Left ventricle myocardium inferior (tissue), 1 donor: Measurements from ENCODE around the gene KIF15. TPM values are rescaled to one million over a fixed set of nuclear protein-coding genes. Genes with fewer than 3 reads are reported as not detected.

Experiments
- DNase-seq: peaks from one replicate; pipeline ENCODE4 v3.0.0-alpha.2; 2020
- H3K27ac ChIP-seq: fragments of 200-600 bp; replicated peaks from 2 replicates; pipeline ENCODE4 v1.8.0; 2021
- H3K27me3 ChIP-seq: fragments of 200-600 bp; 2 replicates; pipeline ENCODE4 v1.8.0; 2021; ENCODE audit warnings: low read depth
- H3K36me3 ChIP-seq: fragments of 200-600 bp; 2 replicates; pipeline ENCODE4 v1.8.0; 2021
- H3K4me1 ChIP-seq: fragments of 200-600 bp; 2 replicates; pipeline ENCODE4 v1.8.0; 2021
- H3K4me3 ChIP-seq: fragments of 200-600 bp; 2 replicates; pipeline ENCODE4 v1.8.0; 2021; ENCODE audit warnings: mild to moderate bottlenecking, moderate library complexity
- H3K9me3 ChIP-seq: fragments of 200-600 bp; replicated peaks from 2 replicates; pipeline ENCODE4 v1.8.0; 2021
- CTCF ChIP-seq: fragments of 200-600 bp; IDR thresholded peaks from 2 replicates; pipeline ENCODE4 v1.8.0; 2021; ENCODE audit warnings: antibody characterized with exemption, mild to moderate bottlenecking, borderline replicate concordance
- intact Hi-C: fragments of 100-400 bp; cut with micrococcal nuclease; formaldehyde crosslinking; loops from one replicate; pipeline ENCODE4 v1.11.0; 2022
- total RNA-seq: library from RNA; stranded (reverse); fragmentation: NEBNext Ultra II Directional; extraction: Animal tissue kit (Norgen Biotek cat#: 25700); gene quantifications from one replicate; pipeline ENCODE4 v1.2.1, GENCODE V29; 2021
- donor health status: DM: no; HTN: yes; CAD: no; lungs with severe emphysema.

The KIF15 gene
- total RNA-seq, 1 donor from 2014 or later = 0.85 TPM

- no peak overlapping the region for H3K4me3 ChIP-seq
- H3K27ac ChIP-seq = no peak overlapping the region
- H3K4me1 ChIP-seq = no peaks in the 10 kb centered on the region
- no peak for DNase-seq
- intact Hi-C loops = no loop called here
- H3K9me3 ChIP-seq = no peaks in the 10 kb centered on the region
- no peaks in the 10 kb centered on the region for H3K36me3 ChIP-seq
- peaks cover 36% of the 10 kb centered on the region for H3K27me3 ChIP-seq
- no peak for TF ChIP-seq CTCF
Measured at GRCh38 chr3:44890258-44890657, 128.7 kb downstream of the KIF15 start.

- no peaks in the 10 kb centered on the region for H3K4me1 ChIP-seq
- H3K9me3 ChIP-seq = no peaks in the 10 kb centered on the region
- no peak overlapping the region for H3K27ac ChIP-seq
- no peak overlapping the region for H3K4me3 ChIP-seq
- no peak for DNase-seq
- no peak for TF ChIP-seq CTCF
- no peaks in the 10 kb centered on the region for H3K36me3 ChIP-seq
- H3K27me3 ChIP-seq = peaks cover 31% of the 10 kb centered on the region
- intact Hi-C loops = no loop called here
Measured at GRCh38 chr3:44890852-44891251, 129.3 kb downstream of the KIF15 start.

- TF ChIP-seq CTCF = no peak
- H3K27ac ChIP-seq = no peak overlapping the region
- no peaks in the 10 kb centered on the region for H3K36me3 ChIP-seq
- H3K27me3 ChIP-seq = peaks cover 18% of the 10 kb centered on the region
- DNase-seq = no peak
- H3K4me3 ChIP-seq = no peak overlapping the region
- intact Hi-C loops = no loop called here
- no peaks in the 10 kb centered on the region for H3K4me1 ChIP-seq
- no peaks in the 10 kb centered on the region for H3K9me3 ChIP-seq
Measured at GRCh38 chr3:44892689-44893088, 131.1 kb downstream of the KIF15 start.

- no peaks in the 10 kb centered on the region for H3K9me3 ChIP-seq
- H3K27ac ChIP-seq = no peak overlapping the region
- no peak overlapping the region for H3K4me3 ChIP-seq
- intact Hi-C loops = no loop called here
- TF ChIP-seq CTCF = no peak
- DNase-seq = no peak
- no peaks in the 10 kb centered on the region for H3K36me3 ChIP-seq
- H3K27me3 ChIP-seq = peaks cover 18% of the 10 kb centered on the region
- no peaks in the 10 kb centered on the region for H3K4me1 ChIP-seq
Measured at GRCh38 chr3:44893097-44893496, 131.5 kb downstream of the KIF15 start.

GRCh38 chr3:44894485-44894884, 132.9 kb downstream of the KIF15 start:
- no peaks in the 10 kb centered on the region for H3K4me1 ChIP-seq
- no peaks in the 10 kb centered on the region for H3K36me3 ChIP-seq
- H3K27ac ChIP-seq = no peak overlapping the region
- H3K4me3 ChIP-seq = no peak overlapping the region
- H3K27me3 ChIP-seq = peaks cover 32% of the 10 kb centered on the region
- intact Hi-C loops = no loop called here
- no peak for DNase-seq
- TF ChIP-seq CTCF = no peak
- H3K9me3 ChIP-seq = no peaks in the 10 kb centered on the region

- TF ChIP-seq CTCF = no peak
- no peaks in the 10 kb centered on the region for H3K9me3 ChIP-seq
- intact Hi-C loops = no loop called here
- no peak overlapping the region for H3K27ac ChIP-seq
- H3K27me3 ChIP-seq = peaks cover 50% of the 10 kb centered on the region
- no peaks in the 10 kb centered on the region for H3K36me3 ChIP-seq
- no peaks in the 10 kb centered on the region for H3K4me1 ChIP-seq
- DNase-seq = no peak
- no peak overlapping the region for H3K4me3 ChIP-seq
Measured at GRCh38 chr3:44896440-44896839, 134.8 kb downstream of the KIF15 start.
